Central memory CD8-positive, alpha-beta T cell (primary cell): Measurements from ENCODE around the gene CTNS.

ENCODE experiments used
- ATAC-seq: fragments of 150-1000 bp; cut with Tn5 transposase; replicated peaks from 2 replicates; pipeline ENCODE4 v1.10.0; 2022; ENCODE audit warnings: mild to moderate bottlenecking, moderate FRiP score, moderate number of reproducible peaks; ENCODE audit not compliant: poor library complexity, severe bottlenecking; ENCODE audit errors: extremely low read depth
- DNase-seq, 2 donors: peaks; one replicate each; pipeline ENCODE4 v3.0.0; 2021; ENCODE audit warnings: low spot score in 2 of 2
- H3K27ac Mint-ChIP-seq: one replicate; pipeline ENCODE4 v1.8.0; 2022; ENCODE audit warnings: low read depth, mild to moderate bottlenecking, moderate library complexity, mixed read lengths
- H3K27me3 Mint-ChIP-seq: one replicate; pipeline ENCODE4 v1.8.0; 2022; ENCODE audit warnings: mixed read lengths
- H3K36me3 Mint-ChIP-seq: one replicate; pipeline ENCODE4 v1.8.0; 2022; ENCODE audit warnings: mild to moderate bottlenecking, moderate library complexity, mixed read lengths; ENCODE audit not compliant: insufficient read depth
- H3K4me1 Mint-ChIP-seq: one replicate; pipeline ENCODE4 v1.8.0; 2022; ENCODE audit warnings: mixed read lengths
- H3K4me3 Mint-ChIP-seq: one replicate; pipeline ENCODE4 v1.8.0; 2022; ENCODE audit warnings: mild to moderate bottlenecking, moderate library complexity, mixed read lengths
- H3K9me3 Mint-ChIP-seq: one replicate; pipeline ENCODE4 v1.8.0; 2022; ENCODE audit warnings: mixed read lengths

CTNS gene

DNA sequence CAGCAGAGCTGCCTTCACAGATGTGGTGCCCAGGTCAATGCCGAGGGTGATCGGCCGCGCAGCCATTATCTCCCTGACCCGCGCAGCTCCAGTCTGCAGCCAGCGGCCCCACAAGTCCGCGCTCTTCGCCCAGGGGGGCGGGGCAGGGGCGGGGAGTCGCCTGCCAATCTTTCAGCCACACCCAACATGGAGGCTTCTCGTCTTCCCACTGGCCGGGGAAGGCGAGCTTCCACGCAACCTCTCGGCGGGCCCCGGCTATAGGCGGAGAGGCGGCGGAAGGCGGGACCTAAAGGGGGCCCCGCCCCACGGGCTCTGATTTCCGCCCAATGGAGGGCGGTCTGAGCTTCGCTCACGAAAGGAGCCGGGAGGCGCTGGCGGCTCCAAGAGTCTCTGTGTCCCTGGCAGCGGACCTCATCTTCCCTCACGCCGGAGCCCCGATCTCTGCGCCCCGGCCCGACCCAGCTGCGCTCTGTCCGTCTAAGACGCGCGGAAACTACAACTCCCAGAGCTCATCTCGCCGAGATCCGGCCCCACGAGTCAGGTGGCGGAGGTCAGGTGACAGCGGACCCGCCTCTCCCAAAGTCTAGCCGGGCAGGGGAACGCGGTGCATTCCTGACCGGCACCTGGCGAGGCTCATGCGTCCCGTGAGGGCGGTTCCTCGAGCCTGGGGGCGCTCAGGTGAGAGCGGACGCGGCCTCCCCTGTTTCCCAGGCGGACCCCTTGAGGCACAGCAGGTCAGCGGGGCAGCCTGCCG, at the start of gene CTNS, which contains the start of gene SHPK:
Gene CTNS (plus strand): TSS at position 607 of the 754 bp plus-strand sequence. CDS start 3,447 bp downstream, outside the sequence.
Gene SHPK (minus strand): TSS at position 97 of the 754 bp plus-strand sequence. CDS start 31 bp downstream, at position 66.
- peak within 1 kb of the TSS; percentile 93 for H3K4me3 Mint-ChIP-seq
- peaks cover 12% of the 10 kb centered on the region for H3K36me3 Mint-ChIP-seq
- peak within 1 kb of the TSS; percentile 98 for H3K27ac Mint-ChIP-seq
- ATAC-seq (peak; percentile 99), DNase-seq (peak; percentile 90 to 92)
- H3K4me1 Mint-ChIP-seq = peaks cover 16% of the 10 kb centered on the region
- H3K27me3 Mint-ChIP-seq = no peaks in the 10 kb centered on the region
- no peaks in the 10 kb centered on the region for H3K9me3 Mint-ChIP-seq

DNA sequence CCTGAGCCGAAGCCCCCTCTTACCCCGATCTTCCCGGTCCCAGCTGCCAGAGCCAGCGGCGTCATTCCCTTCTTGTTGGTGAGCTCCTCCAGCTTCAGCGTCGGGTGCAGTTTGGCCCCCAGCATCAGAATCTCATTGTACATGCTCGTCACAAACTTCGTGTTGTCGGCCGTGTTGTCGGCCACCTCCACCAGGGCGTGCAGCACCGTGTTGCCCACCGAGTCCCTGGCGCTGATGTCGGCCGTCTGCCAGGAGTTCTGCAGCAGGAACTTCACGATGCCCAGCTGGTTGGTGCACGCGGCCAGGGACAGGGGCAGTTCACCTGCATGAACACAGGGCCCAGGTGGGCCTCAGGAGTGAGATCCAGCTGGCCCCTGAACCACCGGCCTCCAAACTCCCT, 46.8 kb upstream of the CTNS start:
- no peaks in the 10 kb centered on the region for H3K9me3 Mint-ChIP-seq

DNA sequence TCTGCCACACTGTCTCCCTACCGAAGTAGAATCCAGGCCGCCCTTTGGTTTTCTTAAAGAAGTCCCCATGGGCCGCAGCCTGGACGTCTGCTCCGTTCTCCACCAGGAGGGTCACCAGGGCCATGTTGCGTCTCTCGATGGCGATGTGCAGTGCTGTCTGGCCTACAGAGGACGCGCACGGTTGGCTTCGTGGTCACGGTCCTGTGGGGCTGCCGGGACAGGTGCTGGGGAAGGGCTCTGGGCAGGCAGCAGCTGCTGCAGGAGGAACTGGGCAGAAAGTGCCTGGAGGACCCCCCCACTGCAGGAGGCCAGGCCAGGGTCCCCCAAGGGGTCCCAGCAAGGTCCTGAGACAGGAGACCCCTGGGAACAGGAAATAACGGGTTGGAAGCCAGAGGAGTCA, 46.3 kb upstream of the CTNS start:
- H3K36me3 Mint-ChIP-seq = peaks cover 6% of the 10 kb centered on the region
- H3K27ac Mint-ChIP-seq = peak overlapping the region; percentile 46
- DNase-seq (no peak), ATAC-seq (no peak)
- no peaks in the 10 kb centered on the region for H3K27me3 Mint-ChIP-seq
- no peak overlapping the region for H3K4me3 Mint-ChIP-seq
- no peaks in the 10 kb centered on the region for H3K9me3 Mint-ChIP-seq
- H3K4me1 Mint-ChIP-seq = no peaks in the 10 kb centered on the region

More for the DNA sequence above, 46.8 kb upstream of the CTNS start:
- DNase-seq = no peak
- peaks cover 6% of the 10 kb centered on the region for H3K36me3 Mint-ChIP-seq
- no peaks in the 10 kb centered on the region for H3K4me1 Mint-ChIP-seq
- no peak for ATAC-seq
- H3K4me3 Mint-ChIP-seq = no peak overlapping the region
- H3K27ac Mint-ChIP-seq = peak overlapping the region; percentile 46
- H3K27me3 Mint-ChIP-seq = no peaks in the 10 kb centered on the region

DNA sequence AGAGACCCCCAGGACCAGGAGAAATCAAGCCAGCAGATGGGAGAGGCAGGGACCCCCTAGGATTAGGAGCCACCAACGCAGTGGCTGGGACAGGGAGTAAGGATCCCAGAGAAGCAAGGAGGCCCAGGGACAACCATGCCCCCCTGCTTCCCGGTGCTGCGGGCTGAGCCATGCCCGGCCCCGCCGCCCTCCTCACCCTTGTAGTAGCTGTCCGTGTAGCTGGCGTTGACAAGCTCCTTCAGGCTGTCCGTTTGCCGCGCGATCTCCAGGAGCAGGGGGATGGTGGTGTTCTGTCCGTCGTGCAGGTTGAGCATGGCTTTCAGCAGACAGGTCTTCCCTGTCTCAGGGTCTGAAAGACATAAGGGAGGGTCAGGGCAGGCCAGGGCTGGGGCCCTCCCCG, 45.8 kb upstream of the CTNS start:
- no peak overlapping the region for H3K4me3 Mint-ChIP-seq
- H3K36me3 Mint-ChIP-seq = peaks cover 6% of the 10 kb centered on the region

DNA sequence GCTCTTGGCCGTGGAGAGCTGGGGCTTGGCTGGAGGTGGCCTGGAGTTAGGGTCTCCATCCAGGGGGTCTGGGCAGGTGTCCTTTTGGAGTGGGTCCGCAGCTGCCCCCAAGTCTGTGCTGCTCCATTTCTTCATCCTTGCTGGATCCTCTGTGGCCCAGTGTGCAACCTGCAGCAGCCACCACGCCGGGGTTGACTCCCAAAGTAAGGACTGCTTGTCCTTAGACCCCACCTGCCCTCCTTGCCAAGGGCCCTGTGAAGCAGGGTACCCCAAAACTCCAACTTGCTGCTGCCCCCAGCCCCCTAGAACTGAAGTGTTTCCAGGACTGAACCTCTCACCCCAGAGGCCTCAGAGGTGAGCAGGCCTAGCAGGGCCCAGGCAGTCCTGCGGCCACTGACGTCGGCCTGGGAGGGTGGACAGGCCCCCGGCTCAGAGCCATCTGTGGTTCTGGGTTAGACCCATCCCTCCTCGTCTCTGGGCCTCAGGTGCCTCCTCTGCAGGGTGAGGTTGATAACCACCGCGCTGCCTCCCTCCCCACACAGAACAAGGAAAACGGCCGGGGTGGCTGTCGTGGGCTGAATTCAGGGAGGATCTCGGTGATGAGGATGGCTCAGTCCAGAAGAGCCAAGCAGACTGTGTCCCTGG, 44.2 kb upstream of the CTNS start:
- DNase-seq (no peak), ATAC-seq (no peak)
- H3K27me3 Mint-ChIP-seq = no peaks in the 10 kb centered on the region
- H3K4me3 Mint-ChIP-seq = no peak overlapping the region
- no peaks in the 10 kb centered on the region for H3K4me1 Mint-ChIP-seq
- no peaks in the 10 kb centered on the region for H3K9me3 Mint-ChIP-seq
- no peak overlapping the region for H3K27ac Mint-ChIP-seq
- peaks cover 5% of the 10 kb centered on the region for H3K36me3 Mint-ChIP-seq

More for the DNA sequence above, 45.8 kb upstream of the CTNS start:
- H3K9me3 Mint-ChIP-seq = no peaks in the 10 kb centered on the region
- H3K4me1 Mint-ChIP-seq = no peaks in the 10 kb centered on the region
- H3K27ac Mint-ChIP-seq = no peak overlapping the region
- no peak for DNase-seq
- no peak for ATAC-seq
- no peaks in the 10 kb centered on the region for H3K27me3 Mint-ChIP-seq

DNA sequence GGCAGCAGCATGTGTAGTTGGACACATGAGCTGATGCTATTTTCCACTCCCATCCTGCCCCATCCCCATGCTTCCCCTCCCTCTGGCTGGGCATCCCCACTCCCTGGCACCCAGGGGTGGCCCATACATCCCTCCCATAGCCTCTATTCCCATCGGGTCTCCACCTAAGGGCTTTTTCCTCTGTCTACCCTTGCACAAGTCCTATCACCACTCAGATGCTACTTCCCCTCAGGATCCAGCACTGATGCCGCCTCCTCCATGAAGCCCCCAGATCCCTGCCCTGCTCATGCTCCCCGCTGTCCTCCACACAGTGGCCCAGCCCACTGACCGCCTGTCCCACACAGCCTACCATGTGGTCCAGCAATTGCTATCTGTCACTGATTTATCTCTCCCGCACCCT, 43.2 kb upstream of the CTNS start:
- Mint-ChIP-seq H3K4me3 (no peak overlapping the region), H3K9me3 (no peaks in the 10 kb centered on the region), H3K27me3 (no peaks in the 10 kb centered on the region), H3K36me3 (peaks cover 5% of the 10 kb centered on the region), H3K27ac (no peak overlapping the region), H3K4me1 (no peaks in the 10 kb centered on the region)
- no peak for ATAC-seq
- no peak for DNase-seq

DNA sequence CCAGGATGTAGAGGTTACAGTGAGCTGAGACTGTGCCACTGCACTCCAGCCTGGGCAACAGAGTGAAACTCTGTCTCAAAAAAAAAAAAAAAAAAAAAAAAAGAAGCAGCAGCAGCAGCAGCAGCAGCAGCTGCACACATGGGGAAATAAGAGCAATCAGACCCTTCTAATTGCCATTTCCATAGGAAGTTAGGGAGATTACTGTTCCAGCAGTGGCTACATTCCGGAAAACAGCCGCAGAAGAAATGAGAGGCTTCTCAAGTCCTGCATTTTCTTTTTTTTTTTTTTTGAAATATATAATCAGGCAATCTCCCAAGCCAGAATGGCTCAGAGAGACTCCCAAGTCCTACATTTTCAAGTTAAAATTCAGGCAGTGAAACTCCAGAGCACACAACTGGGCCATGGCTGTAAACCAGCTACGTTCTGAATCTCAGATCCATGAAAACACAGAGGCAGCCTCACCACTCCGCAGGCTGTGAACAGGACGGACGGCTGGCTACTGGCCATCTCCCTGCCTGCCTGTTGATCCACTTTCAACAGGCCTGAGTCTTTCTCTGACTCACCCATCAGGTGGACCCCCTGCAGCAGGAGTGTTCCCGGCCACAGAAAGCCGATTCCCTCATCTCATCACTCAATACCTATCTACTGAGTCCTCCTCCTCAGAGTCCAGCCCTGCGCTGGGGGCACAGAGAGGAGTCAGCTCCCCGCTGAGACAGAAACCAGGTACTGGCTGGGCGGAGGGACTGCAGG, 42.3 kb upstream of the CTNS start:
- Mint-ChIP-seq H3K27ac (no peak overlapping the region), H3K9me3 (no peaks in the 10 kb centered on the region), H3K36me3 (peaks cover 3% of the 10 kb centered on the region), H3K27me3 (no peaks in the 10 kb centered on the region), H3K4me1 (no peaks in the 10 kb centered on the region), H3K4me3 (no peak overlapping the region)
- ATAC-seq = no peak
- DNase-seq = no peak

DNA sequence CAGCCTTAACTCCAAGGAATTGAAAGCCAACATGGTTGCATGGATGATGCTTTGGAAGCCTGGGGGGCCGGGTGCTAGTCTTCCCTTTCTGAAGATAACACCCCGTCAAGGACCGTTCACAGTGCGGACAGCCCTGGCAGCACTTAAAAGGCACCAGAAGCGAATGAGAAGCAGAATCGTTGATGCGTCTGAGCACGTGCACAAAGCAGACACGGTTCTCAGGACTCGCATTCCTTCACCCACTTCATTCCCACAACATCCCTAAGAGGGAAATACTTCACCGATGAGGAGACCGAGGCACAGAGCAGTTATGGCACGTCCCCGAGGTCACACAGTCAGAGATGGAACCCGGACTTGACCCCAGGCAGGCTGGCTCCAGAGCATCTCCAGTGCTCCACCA, 41.6 kb upstream of the CTNS start:
- peaks cover 3% of the 10 kb centered on the region for H3K36me3 Mint-ChIP-seq
- H3K4me1 Mint-ChIP-seq = no peaks in the 10 kb centered on the region
- no peaks in the 10 kb centered on the region for H3K27me3 Mint-ChIP-seq
- no peak overlapping the region for H3K4me3 Mint-ChIP-seq
- H3K27ac Mint-ChIP-seq = no peak overlapping the region
- no peaks in the 10 kb centered on the region for H3K9me3 Mint-ChIP-seq
- ATAC-seq = no peak
- DNase-seq = no peak

DNA sequence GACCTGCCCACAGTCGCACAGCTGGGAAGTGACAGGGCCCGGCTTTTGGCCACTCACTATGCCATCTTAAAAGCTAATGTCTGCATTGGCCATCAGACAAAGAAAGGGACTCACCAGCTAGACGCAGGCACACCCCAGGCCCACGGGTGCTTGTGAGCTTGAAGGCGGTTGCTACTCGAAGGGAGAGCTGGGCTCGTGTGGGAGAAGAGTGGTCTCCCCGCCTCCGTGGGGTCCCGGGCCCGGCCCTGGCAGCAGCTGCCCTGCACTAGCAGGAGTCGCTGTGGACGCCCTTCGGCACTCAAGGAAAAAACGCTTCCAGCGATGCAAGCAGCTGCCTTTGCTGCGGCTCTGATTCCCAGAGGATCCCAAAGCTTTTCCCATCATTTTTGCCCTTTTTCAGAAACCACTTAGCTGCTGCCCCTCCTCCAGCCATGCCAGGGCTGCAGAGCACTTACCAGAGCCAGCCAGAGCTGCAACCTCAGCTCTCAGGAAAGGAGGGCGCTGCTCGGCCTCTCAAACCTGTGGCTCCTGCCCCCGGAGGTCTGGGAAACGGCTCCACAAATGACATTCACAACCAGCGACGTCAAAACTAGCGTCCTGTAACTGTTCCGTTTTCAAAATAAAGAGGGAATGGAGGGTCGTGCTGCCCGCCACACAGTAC, 39.6 kb upstream of the CTNS start:
- DNase-seq (no peak), ATAC-seq (no peak)
- no peak overlapping the region for H3K27ac Mint-ChIP-seq
- H3K27me3 Mint-ChIP-seq = no peaks in the 10 kb centered on the region
- no peaks in the 10 kb centered on the region for H3K9me3 Mint-ChIP-seq
- no peaks in the 10 kb centered on the region for H3K4me1 Mint-ChIP-seq
- H3K4me3 Mint-ChIP-seq = no peak overlapping the region
- H3K36me3 Mint-ChIP-seq = no peaks in the 10 kb centered on the region

DNA sequence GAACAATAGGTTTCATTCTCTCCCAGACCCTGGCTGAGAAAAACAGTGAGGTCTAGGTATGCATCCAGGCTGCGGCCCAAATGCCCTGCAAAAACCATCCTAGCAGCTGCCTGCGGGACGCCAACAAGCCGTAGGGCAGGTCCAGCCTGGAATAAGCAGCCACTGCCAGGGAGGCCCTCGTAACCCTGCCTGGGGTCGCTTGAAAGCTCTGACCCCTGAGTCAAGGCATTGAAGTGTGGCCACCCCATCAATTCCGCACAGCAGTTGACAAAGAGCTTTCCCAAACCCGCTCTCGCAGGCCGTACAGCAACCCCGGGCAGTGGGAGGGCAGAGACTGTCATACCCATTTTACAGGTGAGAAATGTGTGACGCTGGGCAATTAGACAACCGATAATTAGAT, 38.5 kb upstream of the CTNS start:
- Mint-ChIP-seq H3K9me3 (no peaks in the 10 kb centered on the region), H3K27me3 (no peaks in the 10 kb centered on the region), H3K27ac (no peak overlapping the region), H3K4me3 (no peak overlapping the region), H3K36me3 (no peaks in the 10 kb centered on the region), H3K4me1 (no peaks in the 10 kb centered on the region)
- DNase-seq = no peak
- ATAC-seq = no peak

DNA sequence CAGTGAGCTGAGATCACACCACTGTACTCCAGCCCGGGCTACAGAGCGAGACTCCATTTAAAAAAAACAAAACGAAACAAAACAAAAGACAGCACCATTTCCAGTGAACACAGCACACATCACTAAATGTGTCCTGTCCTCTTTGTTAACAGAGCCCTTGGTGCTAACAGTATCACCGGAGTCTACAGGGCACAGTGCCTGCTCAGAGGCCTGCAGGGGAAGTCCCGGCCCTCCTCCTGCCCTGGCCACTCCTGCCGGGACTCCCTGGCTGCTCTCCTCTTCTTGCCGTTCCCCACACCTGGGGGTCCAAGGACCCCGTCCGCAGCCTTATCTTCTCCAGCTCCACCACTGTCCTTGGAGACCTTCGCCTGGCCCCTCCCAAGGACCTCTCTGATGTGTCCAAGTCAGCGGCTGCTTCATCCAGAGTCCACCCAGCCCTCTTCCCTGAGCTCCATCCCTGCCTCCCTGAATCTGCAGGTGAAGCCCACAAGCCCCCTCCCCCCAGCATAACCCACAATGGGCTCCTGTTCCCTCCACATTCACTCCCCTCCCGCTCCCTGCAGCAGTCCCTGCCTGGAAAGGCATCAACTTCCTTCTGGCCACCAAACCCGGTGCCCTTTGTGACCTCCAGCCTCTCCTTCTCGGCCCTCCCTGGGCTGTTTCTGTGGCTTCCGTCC, 35.9 kb upstream of the CTNS start:
- DNase-seq = no peak
- Mint-ChIP-seq H3K27me3 (no peaks in the 10 kb centered on the region), H3K4me1 (no peaks in the 10 kb centered on the region), H3K9me3 (no peaks in the 10 kb centered on the region), H3K4me3 (no peak overlapping the region), H3K27ac (peak overlapping the region; percentile 35), H3K36me3 (no peaks in the 10 kb centered on the region)
- ATAC-seq = no peak

DNA sequence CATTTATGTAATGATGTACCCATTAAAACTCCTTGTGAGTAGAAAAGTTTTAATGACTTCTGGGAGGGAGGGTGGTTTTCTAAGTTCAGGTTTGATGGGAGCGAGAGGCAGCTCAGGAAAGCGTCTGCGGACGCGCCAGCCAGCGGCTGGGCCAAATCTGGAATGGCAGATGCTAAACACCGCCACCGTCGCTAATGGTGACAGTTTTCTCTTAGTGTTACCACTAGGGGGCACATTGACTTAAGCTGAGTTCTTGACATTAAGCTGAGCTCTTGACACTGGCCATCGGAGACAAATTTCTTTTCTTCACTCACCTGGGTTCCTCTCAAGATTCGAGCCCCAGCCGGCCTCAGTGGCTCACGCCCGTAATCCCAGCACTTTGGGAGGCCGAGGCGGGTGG, 34.1 kb upstream of the CTNS start:
- Mint-ChIP-seq H3K27me3 (no peaks in the 10 kb centered on the region), H3K9me3 (no peaks in the 10 kb centered on the region), H3K4me1 (no peaks in the 10 kb centered on the region), H3K27ac (no peak overlapping the region), H3K4me3 (no peak overlapping the region), H3K36me3 (no peaks in the 10 kb centered on the region)
- DNase-seq = no peak
- no peak for ATAC-seq
